ENCODE results near the gene THAP6. TPM values are rescaled to one million over a fixed set of nuclear protein-coding genes. Genes with fewer than 3 reads are reported as not detected.

Gene THAP6, protein sequence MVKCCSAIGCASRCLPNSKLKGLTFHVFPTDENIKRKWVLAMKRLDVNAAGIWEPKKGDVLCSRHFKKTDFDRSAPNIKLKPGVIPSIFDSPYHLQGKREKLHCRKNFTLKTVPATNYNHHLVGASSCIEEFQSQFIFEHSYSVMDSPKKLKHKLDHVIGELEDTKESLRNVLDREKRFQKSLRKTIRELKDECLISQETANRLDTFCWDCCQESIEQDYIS
- 25.5 to 32.8 TPM (median 29.2 TPM) in 3 replicates for total RNA-seq

DNA sequence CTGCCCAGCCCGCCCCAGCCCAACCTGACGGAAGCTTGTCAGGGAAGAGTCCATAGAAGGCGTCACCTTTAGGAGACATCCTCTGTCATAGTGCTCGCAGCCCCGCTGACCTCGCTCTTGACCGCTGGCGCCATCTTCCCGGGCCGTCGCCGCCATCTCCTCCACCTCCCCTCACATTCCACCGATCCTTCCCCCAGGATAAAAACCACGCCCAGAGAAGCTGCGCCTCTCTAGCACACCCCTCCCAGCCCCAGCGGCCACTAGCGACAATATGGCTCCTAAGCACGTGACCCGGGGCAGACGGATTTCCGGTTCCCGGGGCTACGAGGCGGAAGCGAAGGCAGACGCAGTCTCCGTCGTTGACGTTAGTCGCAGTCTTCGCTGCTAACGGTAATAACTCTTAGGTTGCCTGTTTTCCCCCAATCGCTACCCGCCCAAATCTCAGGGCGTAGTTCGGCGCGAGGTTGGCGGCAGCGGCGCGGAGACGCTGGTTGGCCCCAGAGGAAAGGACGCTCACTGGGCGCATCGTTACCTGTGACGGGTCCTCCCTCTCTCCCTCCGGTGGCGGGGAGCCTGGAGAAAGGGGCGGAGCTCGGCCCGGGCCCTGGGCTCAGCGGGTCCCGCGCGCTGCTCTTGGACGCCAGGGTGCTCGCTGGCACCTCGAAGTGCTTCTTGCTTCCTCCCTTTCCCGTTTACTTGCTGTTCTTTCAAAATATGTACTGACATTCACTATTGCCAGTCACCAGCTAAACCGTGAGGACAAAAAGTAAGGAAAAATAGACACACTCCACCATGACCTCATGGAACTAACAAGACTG lies at the start of gene THAP6, which contains the start of gene RCHY1:
Gene THAP6, plus strand, starts transcription at position 343 of the 818 bp plus-strand sequence. CDS start 980 bp downstream, outside the sequence.
Gene RCHY1, minus strand, starts transcription at position 273 of the 818 bp plus-strand sequence. Its CDS starts 117 bp downstream, at position 156.
- no peak within 1 kb of the TSS for H3K4me3 Mint-ChIP-seq
- H3K27ac Mint-ChIP-seq, result peak within 1 kb of the TSS; percentile 98
- peak; percentile 87 to 92 for DNase-seq (ENCODE audit: low spot score in 2 of 2, unreplicated experiment in 2 of 2)
- TF ChIP-seq, protein P1, sequence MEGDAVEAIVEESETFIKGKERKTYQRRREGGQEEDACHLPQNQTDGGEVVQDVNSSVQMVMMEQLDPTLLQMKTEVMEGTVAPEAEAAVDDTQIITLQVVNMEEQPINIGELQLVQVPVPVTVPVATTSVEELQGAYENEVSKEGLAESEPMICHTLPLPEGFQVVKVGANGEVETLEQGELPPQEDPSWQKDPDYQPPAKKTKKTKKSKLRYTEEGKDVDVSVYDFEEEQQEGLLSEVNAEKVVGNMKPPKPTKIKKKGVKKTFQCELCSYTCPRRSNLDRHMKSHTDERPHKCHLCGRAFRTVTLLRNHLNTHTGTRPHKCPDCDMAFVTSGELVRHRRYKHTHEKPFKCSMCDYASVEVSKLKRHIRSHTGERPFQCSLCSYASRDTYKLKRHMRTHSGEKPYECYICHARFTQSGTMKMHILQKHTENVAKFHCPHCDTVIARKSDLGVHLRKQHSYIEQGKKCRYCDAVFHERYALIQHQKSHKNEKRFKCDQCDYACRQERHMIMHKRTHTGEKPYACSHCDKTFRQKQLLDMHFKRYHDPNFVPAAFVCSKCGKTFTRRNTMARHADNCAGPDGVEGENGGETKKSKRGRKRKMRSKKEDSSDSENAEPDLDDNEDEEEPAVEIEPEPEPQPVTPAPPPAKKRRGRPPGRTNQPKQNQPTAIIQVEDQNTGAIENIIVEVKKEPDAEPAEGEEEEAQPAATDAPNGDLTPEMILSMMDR (IDR thresholded peaks at IDR 0.05; ENCODE audit: unreplicated experiment), result no peak
- peaks cover 4% of the 10 kb centered on the region for H3K9me3 Mint-ChIP-seq
- no peaks in the 10 kb centered on the region for H3K27me3 Mint-ChIP-seq (ENCODE audit: low read depth)
- peaks cover 27% of the 10 kb centered on the region for H3K4me1 Mint-ChIP-seq
- H3K36me3 Mint-ChIP-seq, result peaks cover 24% of the 10 kb centered on the region

DNA sequence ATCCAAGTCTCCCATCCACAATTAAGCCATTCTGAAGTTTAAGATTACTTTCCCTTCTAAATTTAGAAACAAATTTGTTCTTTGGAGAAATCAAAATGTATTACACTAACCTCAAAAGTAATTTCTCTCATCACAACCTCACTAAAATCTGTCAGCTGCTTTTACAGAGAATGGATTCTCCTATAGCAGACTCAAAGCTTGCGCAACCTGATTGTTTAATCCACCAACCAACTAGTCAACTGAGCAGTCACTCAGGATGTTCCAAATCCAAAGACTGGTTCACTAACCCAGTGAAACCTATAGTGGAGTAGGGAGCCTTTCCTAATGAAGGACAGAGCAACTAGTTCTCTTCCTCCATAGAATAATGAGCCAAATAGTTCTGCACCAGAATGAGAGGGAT lies 44.4 kb upstream of the THAP6 start:
- Mint-ChIP-seq H3K4me3 (no peak overlapping the region), H3K4me1 (no peaks in the 10 kb centered on the region)
- no peak for DNase-seq (ENCODE audit: low spot score in 2 of 2, unreplicated experiment in 2 of 2)

DNA sequence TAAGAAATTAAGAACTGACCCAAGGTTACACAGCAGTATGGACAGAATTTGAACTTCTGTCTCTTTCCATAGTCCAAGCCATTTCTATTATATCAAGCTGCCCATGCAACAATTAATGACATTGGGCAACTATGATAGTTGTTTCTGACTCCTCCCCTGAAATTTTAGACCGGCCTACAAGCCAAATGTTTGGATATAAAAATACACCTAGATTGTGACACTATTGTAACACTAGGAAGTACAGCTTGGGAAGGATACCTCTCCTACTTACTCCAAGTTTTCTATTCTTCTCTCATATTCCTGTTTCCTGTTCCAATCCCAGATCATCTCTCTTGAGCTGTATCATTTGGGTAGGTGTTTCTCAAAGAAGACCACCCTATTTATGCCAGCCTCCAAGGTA lies 43.5 kb upstream of the THAP6 start:
- TF ChIP-seq, protein P1 (IDR thresholded peaks at IDR 0.05; ENCODE audit: unreplicated experiment), result no peak
- Mint-ChIP-seq H3K27ac (no peak overlapping the region), H3K9me3 (no peaks in the 10 kb centered on the region), H3K36me3 (peaks cover 9% of the 10 kb centered on the region), H3K27me3 (ENCODE audit: low read depth) (no peaks in the 10 kb centered on the region), H3K4me3 (no peak overlapping the region), H3K4me1 (no peaks in the 10 kb centered on the region)
- DNase-seq (ENCODE audit: low spot score in 2 of 2, unreplicated experiment in 2 of 2), result no peak

More for the DNA sequence above, 44.4 kb upstream of the THAP6 start:
- TF ChIP-seq, protein P1 (IDR thresholded peaks at IDR 0.05; ENCODE audit: unreplicated experiment), result no peak
- Mint-ChIP-seq H3K27ac (no peak overlapping the region), H3K27me3 (ENCODE audit: low read depth) (no peaks in the 10 kb centered on the region), H3K9me3 (peaks cover 6% of the 10 kb centered on the region), H3K36me3 (peaks cover 4% of the 10 kb centered on the region)

DNA sequence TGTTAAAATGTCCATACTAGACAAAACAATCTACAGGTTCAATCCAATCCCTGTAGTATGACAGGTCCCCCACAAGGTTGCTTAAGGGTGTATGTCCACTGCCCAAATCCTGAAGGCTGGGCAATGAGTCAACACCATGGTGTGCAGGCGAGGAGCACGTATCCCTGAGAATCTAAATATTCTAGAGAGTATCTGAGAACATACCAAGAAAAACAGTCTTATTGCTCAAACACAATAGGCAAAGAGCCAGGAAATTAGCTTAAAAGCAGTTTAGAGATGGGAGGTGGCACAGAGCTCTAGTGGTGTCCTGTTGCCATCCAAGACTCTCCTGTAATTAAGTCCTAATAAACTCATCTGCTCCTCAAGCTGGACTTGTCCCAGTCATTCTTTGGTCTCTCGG lies 37.1 kb upstream of the THAP6 start:
- H3K36me3 Mint-ChIP-seq, result peaks cover 49% of the 10 kb centered on the region
- peaks cover 26% of the 10 kb centered on the region for H3K9me3 Mint-ChIP-seq
- no peak overlapping the region for H3K4me3 Mint-ChIP-seq
- no peaks in the 10 kb centered on the region for H3K4me1 Mint-ChIP-seq
- TF ChIP-seq, protein P1 (IDR thresholded peaks at IDR 0.05; ENCODE audit: unreplicated experiment), result no peak
- DNase-seq (ENCODE audit: low spot score in 2 of 2, unreplicated experiment in 2 of 2), result no peak
- H3K27ac Mint-ChIP-seq, result no peak overlapping the region
- no peaks in the 10 kb centered on the region for H3K27me3 Mint-ChIP-seq (ENCODE audit: low read depth)

DNA sequence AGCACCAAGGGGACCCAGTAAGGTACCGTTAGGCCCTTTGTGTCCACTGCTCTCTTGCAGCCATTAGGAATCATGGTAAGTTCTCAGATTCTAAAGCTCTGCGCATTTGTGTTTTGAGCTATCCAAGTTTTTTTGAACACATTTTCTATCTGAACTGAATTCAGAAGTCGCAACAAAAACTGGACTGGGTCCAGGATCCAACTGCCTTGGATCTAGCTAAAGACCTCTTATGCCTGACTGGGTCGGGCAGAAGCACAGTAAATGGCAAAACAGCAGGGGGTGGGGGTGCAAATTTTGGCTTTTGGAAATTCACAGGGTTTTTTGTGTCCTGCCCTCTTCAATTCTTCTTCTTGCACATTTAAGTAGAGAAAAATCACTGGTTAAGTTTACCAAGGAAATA lies 30.1 kb upstream of the THAP6 start:
- TF ChIP-seq, protein P1 (IDR thresholded peaks at IDR 0.05; ENCODE audit: unreplicated experiment), result no peak
- Mint-ChIP-seq H3K36me3 (peaks cover 21% of the 10 kb centered on the region), H3K4me1 (no peaks in the 10 kb centered on the region)

More for the DNA sequence above, 30.1 kb upstream of the THAP6 start:
- DNase-seq (ENCODE audit: low spot score in 2 of 2, unreplicated experiment in 2 of 2), result no peak
- Mint-ChIP-seq H3K9me3 (no peaks in the 10 kb centered on the region), H3K27ac (no peak overlapping the region), H3K4me3 (no peak overlapping the region), H3K27me3 (ENCODE audit: low read depth) (no peaks in the 10 kb centered on the region)
